A549 (cell line): ENCODE measurements around the gene UNC13D. TPM values are rescaled to one million over a fixed set of nuclear protein-coding genes. Genes with fewer than 3 reads are reported as not detected.

Experiments used
- ATAC-seq, 2 experiments: fragments of 200-7000 bp in 1 of 2; fragments of >200 bp in 1 of 2; cut with Nextera tagmentation in 1 of 2; cut with Tn5 transposase in 1 of 2; 3 replicates each; pipeline versions ENCODE4 v1.8.0 to v1.9.1; 2018 to 2020; ENCODE audit warnings: mild to moderate bottlenecking in 1 of 2, moderate library complexity in 1 of 2
- CTCF ChIA-PET: fragments of 300-600 bp; sonication (Branson Sonifier 250); formaldehyde crosslinking; extraction: SDS; loops from one replicate; lab custom pipeline; 2021; ENCODE audit warnings: antibody characterized with exemption, inconsistent platforms; lab: Yijun Ruan, JAX
- POLR2A ChIA-PET: fragments of 350-600 bp; formaldehyde crosslinking; extraction: SDS; loops from one replicate; lab custom pipeline; 2021; ENCODE audit warnings: antibody characterized with exemption, inconsistent platforms; lab: Yijun Ruan, JAX
- DNase-seq, 2 experiments: peaks; one replicate each; pipeline versions ENCODE4 v3.0.0 to v3.0.0-alpha.2; 2011 to 2016; ENCODE audit warnings: low read depth in 1 of 2, low spot score in 1 of 2
- FAIRE-seq: peaks from 2 replicates; lab custom pipeline; 2011; peaks lifted over from hg19 to GRCh38; lab: Jason Lieb, UNC
- H3K27ac ChIP-seq, 2 experiments: fragments of >200 bp; sonication (Bioruptor Twin); formaldehyde crosslinking; 3 replicates each; pipeline ENCODE4 v1.5.1; 2016 to 2017
- H3K4me1 ChIP-seq: fragments of >200 bp; sonication (Bioruptor Twin); formaldehyde crosslinking; 3 replicates; pipeline ENCODE4 v1.6.1; 2016
- H3K4me2 ChIP-seq: fragments of >200 bp; sonication (Bioruptor Twin); formaldehyde crosslinking; 3 replicates; pipeline ENCODE4 v1.6.1; 2016
- H3K4me3 ChIP-seq: fragments of >200 bp; sonication (Bioruptor Twin); formaldehyde crosslinking; 3 replicates; pipeline ENCODE4 v1.5.1; 2016
- H3K9me3 ChIP-seq: fragments of >200 bp; sonication (Bioruptor Twin); formaldehyde crosslinking; 3 replicates; pipeline ENCODE4 v1.6.1; 2016
- BHLHE40 ChIP-seq: IDR thresholded peaks from 2 replicates; pipeline ENCODE4 v1.6.1; 2012; ENCODE audit warnings: low read depth, low read length, inconsistent platforms
- ELK1 ChIP-seq: fragments of 150-350 bp; IDR thresholded peaks from 2 replicates; pipeline ENCODE4 v1.6.1; 2014; ENCODE audit warnings: low read depth, mild to moderate bottlenecking, low read length
- FOSL2 ChIP-seq, 2 experiments: fragments of 450-650 bp in 1 of 2; fragments of >200 bp in 1 of 2; sonication (Bioruptor Twin) in 1 of 2; formaldehyde crosslinking; IDR thresholded peaks; 2 replicates each; pipeline versions ENCODE4 v1.5.0 to v1.6.1; 2016 to 2020; ENCODE audit warnings: mild to moderate bottlenecking in 1 of 2, moderate library complexity in 1 of 2
- FOXS1 ChIP-seq: fragments of 250-450 bp; sonication (Bioruptor Pico); IDR thresholded peaks from 2 replicates; pipeline ENCODE4 v1.5.0; 2020; ENCODE audit warnings: mild to moderate bottlenecking, moderate library complexity
- HDAC2 ChIP-seq: fragments of 200-600 bp; sonication (generic); IDR thresholded peaks from 2 replicates; pipeline ENCODE4 v1.6.1; 2016
- HOXB13 ChIP-seq: fragments of 250-450 bp; sonication (Bioruptor Pico); IDR thresholded peaks from 2 replicates; pipeline ENCODE4 v1.5.0; 2020; ENCODE audit warnings: low read depth, mild to moderate bottlenecking, moderate library complexity
- HOXB5 ChIP-seq: fragments of 250-450 bp; sonication (Bioruptor Pico); IDR thresholded peaks from 2 replicates; pipeline ENCODE4 v1.5.0; 2020; ENCODE audit warnings: mild to moderate bottlenecking, moderate library complexity
- JUN ChIP-seq, 2 experiments: fragments of >200 bp; sonication (Bioruptor Twin); formaldehyde crosslinking; IDR thresholded peaks; 2 replicates in 1 of 2; 3 replicates in 1 of 2; pipeline ENCODE4 v1.6.1; 2016 to 2017
- KDM5A ChIP-seq: fragments of 200-600 bp; sonication (generic); IDR thresholded peaks from 2 replicates; pipeline ENCODE4 v1.6.1; 2016; ENCODE audit warnings: antibody characterized with exemption, mild to moderate bottlenecking
- MYC ChIP-seq: IDR thresholded peaks from 2 replicates; pipeline ENCODE4 v1.6.1; 2012; ENCODE audit warnings: mild to moderate bottlenecking, inconsistent platforms, low read length, improper control_type of control experiment, borderline replicate concordance
- NFE2L2 ChIP-seq: fragments of 150-350 bp; conservative IDR thresholded peaks from 2 replicates; pipeline ENCODE4 v1.6.1; 2014; ENCODE audit warnings: low read length
- NR3C1 ChIP-seq: fragments of >200 bp; sonication (Bioruptor Twin); formaldehyde crosslinking; IDR thresholded peaks from 3 replicates; pipeline ENCODE4 v1.6.1; 2017
- PHF8 ChIP-seq: fragments of 200-600 bp; sonication (generic); IDR thresholded peaks from 2 replicates; pipeline ENCODE4 v1.6.1; 2016; ENCODE audit warnings: low read depth, mild to moderate bottlenecking, antibody characterized with exemption, moderate library complexity, borderline replicate concordance
- RARB ChIP-seq: fragments of 250-450 bp; sonication (Bioruptor Pico); IDR thresholded peaks from 2 replicates; pipeline ENCODE4 v1.8.0; 2021; ENCODE audit warnings: mild to moderate bottlenecking, moderate library complexity
- RCOR1 ChIP-seq: fragments of 150-350 bp; IDR thresholded peaks from 2 replicates; pipeline ENCODE4 v1.6.1; 2014; ENCODE audit warnings: antibody characterized with exemption, low read length, low read depth
- RFX5 ChIP-seq: fragments of 450-650 bp; IDR thresholded peaks from 2 replicates; pipeline ENCODE4 v1.7.1; 2014; ENCODE audit warnings: antibody characterized with exemption, mild to moderate bottlenecking, moderate library complexity
- SMC3 ChIP-seq: fragments of >200 bp; sonication (Bioruptor Twin); formaldehyde crosslinking; IDR thresholded peaks from 3 replicates; pipeline ENCODE4 v1.6.1; 2018; ENCODE audit warnings: inconsistent platforms
- WGBS: methylation state at CpG from one replicate; pipeline ENCODE4 v1.1.6; 2017; ENCODE audit errors: missing lambda C conversion rate; 5-methylcytosine and 5-hydroxymethylcytosine counted together
- polyA plus RNA-seq, 4 experiments: library from polyadenylated mRNA; depleted of rRNA in 3 of 4; stranded (reverse); fragments of >200 nt; fragmentation: RNase III in 1 of 4; extraction: RNeasy Plus Mini Kit Qiagen cat#74134 plus additional on column Dnase treatment in 1 of 4; gene quantifications; 2 replicates in 3 of 4; 3 replicates in 1 of 4; pipeline ENCODE4 v1.2.3, GENCODE V29; 2011 to 2017
- TF ChIP-seq, protein P1 (sequence below): fragments of 250-450 bp; sonication (Bioruptor Pico); IDR thresholded peaks from 2 replicates; pipeline ENCODE4 v1.5.0; 2021; ENCODE audit warnings: mild to moderate bottlenecking, moderate library complexity, borderline replicate concordance
- TF ChIP-seq, protein P2 (sequence below): fragments of 250-450 bp; sonication (Bioruptor Pico); IDR thresholded peaks from 2 replicates; pipeline ENCODE4 v1.5.0; 2020; ENCODE audit warnings: low read depth, mild to moderate bottlenecking, moderate library complexity
- TF ChIP-seq, protein P3 (sequence below): IDR thresholded peaks from 2 replicates; pipeline ENCODE4 v1.6.1; 2012

UNC13D gene
- polyA plus RNA-seq, 2 of the 4 experiments (the other 2 are of a cell fraction), result 1.6 to 3.5 TPM

DNA sequence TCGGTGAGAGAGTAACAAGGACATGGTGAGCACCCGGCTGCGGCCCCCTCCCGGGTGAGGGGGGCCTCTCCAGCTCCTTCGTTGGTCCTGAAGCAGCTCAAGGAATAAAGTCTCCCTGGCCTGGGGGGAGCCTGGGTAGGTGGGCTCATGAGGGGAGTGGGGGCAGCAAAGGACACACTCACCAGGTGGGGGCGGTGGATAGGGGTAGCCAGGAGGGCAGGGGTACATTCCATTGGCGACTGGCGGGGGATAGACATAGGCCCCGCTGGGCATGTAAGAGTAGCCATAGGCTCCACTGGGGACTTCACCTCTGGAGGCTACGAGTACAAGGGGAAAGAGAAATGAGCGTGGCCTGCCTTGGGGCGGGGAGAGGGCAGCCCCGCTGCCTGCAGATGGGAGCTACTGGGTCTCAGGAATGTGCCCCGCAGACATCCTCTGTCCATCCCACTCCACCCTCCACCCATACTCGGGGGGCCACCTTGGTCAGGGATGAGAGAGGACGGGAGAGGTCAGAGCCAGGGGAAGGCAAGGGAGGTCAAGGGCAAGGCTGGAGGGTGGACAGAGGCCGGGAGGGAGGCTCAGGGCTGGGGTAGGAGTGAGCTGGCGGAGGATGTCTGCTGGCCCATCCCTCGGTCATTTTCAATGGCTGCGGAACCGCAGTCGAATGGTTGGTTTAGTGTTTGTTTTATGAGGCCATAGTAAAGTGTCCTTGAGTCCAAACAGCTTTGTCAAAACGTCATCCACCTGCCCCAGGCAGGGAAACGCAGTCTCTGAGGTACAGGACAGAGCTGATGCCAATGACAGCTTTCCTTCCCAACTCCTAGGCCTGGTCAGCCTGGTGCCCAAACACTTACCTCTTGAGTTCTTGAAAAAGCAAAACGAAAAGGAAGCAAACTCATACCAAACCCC, 3.7 kb upstream of the UNC13D start:
- CTCF ChIA-PET, result interaction anchor here (0.6 to 37.0 kb wide), 31 partner anchors 8 to 637 kb away, joined by 3 to 691 read pairs (median 5); partner anchors contain the start of genes GALK1, MRPL38, SMIM5 and TRIM47
- H3K4me1 ChIP-seq, result peaks cover 43% of the 10 kb centered on the region
- 81% methylated on average over 23 of the region's 25 CpGs for WGBS
- no peak for TF ChIP-seq PHF8
- no peak for TF ChIP-seq HDAC2
- no peak for TF ChIP-seq FOSL2 (IDR thresholded peaks at IDR 0.05)
- no peak for TF ChIP-seq FOSL2 (CRISPR knock-in tag; IDR thresholded peaks at IDR 0.05)
- no peak for TF ChIP-seq RARB (CRISPR knock-in tag)
- TF ChIP-seq NFE2L2, result no peak
- TF ChIP-seq FOXS1 (CRISPR knock-in tag), result no peak
- TF ChIP-seq ELK1, result no peak
- no peak for TF ChIP-seq KDM5A
- TF ChIP-seq SMC3, result no peak
- TF ChIP-seq, protein P1, sequence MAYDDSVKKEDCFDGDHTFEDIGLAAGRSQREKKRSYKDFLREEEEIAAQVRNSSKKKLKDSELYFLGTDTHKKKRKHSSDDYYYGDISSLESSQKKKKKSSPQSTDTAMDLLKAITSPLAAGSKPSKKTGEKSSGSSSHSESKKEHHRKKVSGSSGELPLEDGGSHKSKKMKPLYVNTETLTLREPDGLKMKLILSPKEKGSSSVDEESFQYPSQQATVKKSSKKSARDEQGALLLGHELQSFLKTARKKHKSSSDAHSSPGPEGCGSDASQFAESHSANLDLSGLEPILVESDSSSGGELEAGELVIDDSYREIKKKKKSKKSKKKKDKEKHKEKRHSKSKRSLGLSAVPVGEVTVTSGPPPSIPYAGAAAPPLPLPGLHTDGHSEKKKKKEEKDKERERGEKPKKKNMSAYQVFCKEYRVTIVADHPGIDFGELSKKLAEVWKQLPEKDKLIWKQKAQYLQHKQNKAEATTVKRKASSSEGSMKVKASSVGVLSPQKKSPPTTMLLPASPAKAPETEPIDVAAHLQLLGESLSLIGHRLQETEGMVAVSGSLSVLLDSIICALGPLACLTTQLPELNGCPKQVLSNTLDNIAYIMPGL, result no peak
- no peak for TF ChIP-seq MYC
- no peak for TF ChIP-seq NR3C1
- no peak for TF ChIP-seq HOXB13 (CRISPR knock-in tag)
- no peak for TF ChIP-seq RCOR1
- no peak for TF ChIP-seq JUN (IDR thresholded peaks at IDR 0.05)
- no peak for TF ChIP-seq RFX5
- TF ChIP-seq, protein P2, sequence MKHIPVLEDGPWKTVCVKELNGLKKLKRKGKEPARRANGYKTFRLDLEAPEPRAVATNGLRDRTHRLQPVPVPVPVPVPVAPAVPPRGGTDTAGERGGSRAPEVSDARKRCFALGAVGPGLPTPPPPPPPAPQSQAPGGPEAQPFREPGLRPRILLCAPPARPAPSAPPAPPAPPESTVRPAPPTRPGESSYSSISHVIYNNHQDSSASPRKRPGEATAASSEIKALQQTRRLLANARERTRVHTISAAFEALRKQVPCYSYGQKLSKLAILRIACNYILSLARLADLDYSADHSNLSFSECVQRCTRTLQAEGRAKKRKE (CRISPR knock-in tag), result no peak
- TF ChIP-seq, protein P3, sequence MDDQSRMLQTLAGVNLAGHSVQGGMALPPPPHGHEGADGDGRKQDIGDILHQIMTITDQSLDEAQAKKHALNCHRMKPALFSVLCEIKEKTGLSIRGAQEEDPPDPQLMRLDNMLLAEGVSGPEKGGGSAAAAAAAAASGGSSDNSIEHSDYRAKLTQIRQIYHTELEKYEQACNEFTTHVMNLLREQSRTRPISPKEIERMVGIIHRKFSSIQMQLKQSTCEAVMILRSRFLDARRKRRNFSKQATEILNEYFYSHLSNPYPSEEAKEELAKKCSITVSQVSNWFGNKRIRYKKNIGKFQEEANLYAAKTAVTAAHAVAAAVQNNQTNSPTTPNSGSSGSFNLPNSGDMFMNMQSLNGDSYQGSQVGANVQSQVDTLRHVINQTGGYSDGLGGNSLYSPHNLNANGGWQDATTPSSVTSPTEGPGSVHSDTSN, result no peak
- no peak for TF ChIP-seq HOXB5
- no peak for TF ChIP-seq BHLHE40
- no peaks in the 10 kb centered on the region for H3K9me3 ChIP-seq
- no peak overlapping the region for H3K4me3 ChIP-seq
- H3K4me2 ChIP-seq, result no peak overlapping the region
- no peak for FAIRE-seq
- POLR2A ChIA-PET, result interaction anchor here (1.2 to 4.4 kb wide), 3 partner anchors 7 to 83 kb away, joined by 3 to 23 read pairs (median 4); partner anchors contain the start of genes GALK1 and WBP2
- H3K27ac ChIP-seq, result no peak overlapping the region
- no peak for ATAC-seq
- DNase-seq, result no peak
